HG02642 (cell line): ENCODE data around the gene MMS19.
A peak's percentile ranks its signal among the peaks of the same experiment; 100 is the strongest.

Experiments
- ATAC-seq: cut with Tn5 transposase; IDR thresholded peaks from one replicate; pipeline ENCODE4 v1.9.1; 2021; ENCODE audit warnings: mild to moderate bottlenecking; ENCODE audit not compliant: unreplicated experiment, poor library complexity

Gene MMS19

GRCh38 chr10:97498076-97498840 lies at the start of gene MMS19:
Gene MMS19 (minus strand): TSS chr10:97498422. CDS start chr10:97498384, 38 bp downstream.
- ATAC-seq = peak; percentile 94

GRCh38 chr10:97547962-97548361 lies 49.7 kb upstream of the MMS19 start:
- ATAC-seq = no peak

GRCh38 chr10:97547271-97547600 lies 49.0 kb upstream of the MMS19 start:
- ATAC-seq = no peak

- ATAC-seq = no peak
Observed at GRCh38 chr10:97546456-97547270, 48.4 kb upstream of the MMS19 start.

GRCh38 chr10:97543025-97543546 lies 44.9 kb upstream of the MMS19 start:
- no peak for ATAC-seq

GRCh38 chr10:97542169-97543024 lies 44.2 kb upstream of the MMS19 start:
- ATAC-seq = no peak

GRCh38 chr10:97540669-97541500 lies 42.7 kb upstream of the MMS19 start:
- no peak for ATAC-seq

GRCh38 chr10:97539523-97540200 lies 41.4 kb upstream of the MMS19 start:
- ATAC-seq = no peak

GRCh38 chr10:97538839-97539238 lies 40.6 kb upstream of the MMS19 start:
- ATAC-seq = no peak

GRCh38 chr10:97538411-97538810 lies 40.2 kb upstream of the MMS19 start:
- no peak for ATAC-seq

GRCh38 chr10:97537186-97537869 lies 39.1 kb upstream of the MMS19 start:
- ATAC-seq = no peak

GRCh38 chr10:97534746-97535367 lies 36.6 kb upstream of the MMS19 start:
- no peak for ATAC-seq

- ATAC-seq = no peak
Observed at GRCh38 chr10:97533888-97534287, 35.7 kb upstream of the MMS19 start.

GRCh38 chr10:97532935-97533671 lies 34.9 kb upstream of the MMS19 start:
- no peak for ATAC-seq

GRCh38 chr10:97531401-97531986 lies 33.3 kb upstream of the MMS19 start:
- ATAC-seq = no peak

- no peak for ATAC-seq
Observed at GRCh38 chr10:97529685-97530465, 31.7 kb upstream of the MMS19 start.
